Measurements from ENCODE around the gene COL11A1. TPM values are rescaled to one million over a fixed set of nuclear protein-coding genes. Genes with fewer than 3 reads are reported as not detected.

The COL11A1 gene
- total RNA-seq, 2 experiments from 2014 or later, result 0.22 TPM; not detected in 1

GRCh38 chr1:102961549-102961948 is 146.8 kb downstream of the COL11A1 start:
- no peak overlapping the region for H3K27ac ChIP-seq (ENCODE audit: low read depth, low read length, poor library complexity, severe bottlenecking)
- ChIA-PET CTCF (ENCODE audit: unreplicated experiment) (no interaction called here), POLR2A (interaction anchor here (0.5 to 0.6 kb wide), 2 partner anchors 243 to 1979 kb away, joined by 3 read pairs; no protein-coding TSS in a partner anchor)
- no peak overlapping the region for H2AFZ ChIP-seq (ENCODE audit: low read length)
- no peak overlapping the region for H3K4me2 ChIP-seq (ENCODE audit: low read length)
- no TSS peak for BruUV-seq (replicated peaks)
- H3K9me3 ChIP-seq (ENCODE audit: low read length), result no peaks in the 10 kb centered on the region
- H3K79me2 ChIP-seq (ENCODE audit: insufficient read depth, low read depth, low read length), result no peaks in the 10 kb centered on the region
- intact Hi-C loops (cut with micrococcal nuclease; ENCODE audit: unreplicated experiment), result no loop called here
- no peak overlapping the region for H3K4me3 ChIP-seq (ENCODE audit: low read depth, low read length, poor library complexity, severe bottlenecking)
- no peak for DNase-seq (ENCODE audit: low spot score)
- H3K4me1 ChIP-seq (ENCODE audit: insufficient read depth, low read length, poor library complexity, severe bottlenecking), result no peaks in the 10 kb centered on the region
- H3K36me3 ChIP-seq (ENCODE audit: insufficient read depth, low read length), result no peaks in the 10 kb centered on the region
- H4K20me1 ChIP-seq (ENCODE audit: insufficient read depth, low read length), result no peaks in the 10 kb centered on the region
- no peaks in the 10 kb centered on the region for H3K9me2 ChIP-seq (ENCODE audit: insufficient read depth, low read length)
- TF ChIP-seq EZH2phosphoT487 (IDR thresholded peaks at IDR 0.05; ENCODE audit: borderline replicate concordance, low read depth, low read length), result no peak
- TF ChIP-seq CTCF (conservative IDR thresholded peaks at IDR 0.05; ENCODE audit: low read length), result no peak

- Histone ChIP-seq H4K20me1 (ENCODE audit: insufficient read depth, low read length) (no peaks in the 10 kb centered on the region), H3K9me3 (ENCODE audit: low read length) (no peaks in the 10 kb centered on the region), H3K9me2 (ENCODE audit: insufficient read depth, low read length) (no peaks in the 10 kb centered on the region), H3K4me3 (ENCODE audit: low read depth, low read length, poor library complexity, severe bottlenecking) (no peak overlapping the region), H3K36me3 (ENCODE audit: insufficient read depth, low read length) (no peaks in the 10 kb centered on the region), H3K4me1 (ENCODE audit: insufficient read depth, low read length, poor library complexity, severe bottlenecking) (no peaks in the 10 kb centered on the region), H3K79me2 (ENCODE audit: insufficient read depth, low read depth, low read length) (no peaks in the 10 kb centered on the region), H3K4me2 (ENCODE audit: low read length) (no peak overlapping the region), H3K27ac (ENCODE audit: low read depth, low read length, poor library complexity, severe bottlenecking) (no peak overlapping the region), H2AFZ (ENCODE audit: low read length) (no peak overlapping the region)
- TF ChIP-seq CTCF (conservative IDR thresholded peaks at IDR 0.05; ENCODE audit: low read length) (no peak), EZH2phosphoT487 (IDR thresholded peaks at IDR 0.05; ENCODE audit: borderline replicate concordance, low read depth, low read length) (no peak)
- no peak for DNase-seq (ENCODE audit: low spot score)
- ChIA-PET POLR2A (interaction anchor here (0.9 kb wide), 1 partner anchor 1020 kb away, joined by 3 read pairs; no protein-coding TSS in a partner anchor), CTCF (ENCODE audit: unreplicated experiment) (no interaction called here)
- intact Hi-C loops (cut with micrococcal nuclease; ENCODE audit: unreplicated experiment), result no loop called here
- BruUV-seq (replicated peaks), result no TSS peak
Measured at GRCh38 chr1:102954576-102954975, 153.7 kb downstream of the COL11A1 start.

- no peaks in the 10 kb centered on the region for H3K9me3 ChIP-seq (ENCODE audit: low read length)
- POLR2A ChIA-PET, result no interaction called here
- H3K36me3 ChIP-seq (ENCODE audit: insufficient read depth, low read length), result no peaks in the 10 kb centered on the region
- no peak overlapping the region for H3K4me2 ChIP-seq (ENCODE audit: low read length)
- H3K4me3 ChIP-seq (ENCODE audit: low read depth, low read length, poor library complexity, severe bottlenecking), result no peak overlapping the region
- DNase-seq (ENCODE audit: low spot score), result no peak
- CTCF ChIA-PET (ENCODE audit: unreplicated experiment), result no interaction called here
- H4K20me1 ChIP-seq (ENCODE audit: insufficient read depth, low read length), result no peaks in the 10 kb centered on the region
- intact Hi-C loops (cut with micrococcal nuclease; ENCODE audit: unreplicated experiment), result no loop called here
- no peaks in the 10 kb centered on the region for H3K4me1 ChIP-seq (ENCODE audit: insufficient read depth, low read length, poor library complexity, severe bottlenecking)
- H3K79me2 ChIP-seq (ENCODE audit: insufficient read depth, low read depth, low read length), result no peaks in the 10 kb centered on the region
- no peak overlapping the region for H2AFZ ChIP-seq (ENCODE audit: low read length)
- no TSS peak for BruUV-seq (replicated peaks)
- TF ChIP-seq CTCF (conservative IDR thresholded peaks at IDR 0.05; ENCODE audit: low read length) (no peak), EZH2phosphoT487 (IDR thresholded peaks at IDR 0.05; ENCODE audit: borderline replicate concordance, low read depth, low read length) (no peak)
- no peak overlapping the region for H3K27ac ChIP-seq (ENCODE audit: low read depth, low read length, poor library complexity, severe bottlenecking)
- no peaks in the 10 kb centered on the region for H3K9me2 ChIP-seq (ENCODE audit: insufficient read depth, low read length)
Measured at GRCh38 chr1:102952400-102952799, 155.9 kb downstream of the COL11A1 start.
